ENCODE results near the gene PLCZ1. TPM values are rescaled to one million over a fixed set of nuclear protein-coding genes. Genes with fewer than 3 reads are reported as not detected.

PLCZ1 gene
- total and polyA plus RNA-seq, 2 donors (not counting 3 experiments of a cell fraction or from before 2014, with no cell fraction given) = not detected

DNA sequence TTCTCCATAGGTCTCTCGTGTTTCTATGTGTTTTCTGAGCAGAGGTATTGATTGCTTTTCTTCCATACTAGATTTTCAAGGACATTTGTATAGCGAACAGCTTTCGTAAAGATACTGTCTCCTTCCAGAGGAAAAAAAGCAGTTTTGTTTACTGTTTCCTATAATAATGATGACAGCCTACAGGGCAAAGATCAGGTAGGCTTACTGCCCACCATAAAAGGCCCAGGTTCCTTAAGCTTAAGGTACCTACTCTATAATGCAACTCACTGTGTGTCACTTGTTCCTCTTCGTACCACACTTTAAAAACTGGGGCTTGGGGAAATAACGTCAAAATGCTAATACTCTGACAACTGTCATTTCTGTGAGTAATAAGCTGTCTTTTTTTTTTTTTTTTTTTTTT lies 6.7 kb downstream of the PLCZ1 start:
- Histone ChIP-seq H3K9me1 (replicated peaks; ENCODE audit: control insufficient read depth, extremely low read depth, insufficient read depth, low read length) (no peaks in the 10 kb centered on the region), H3K4me2 (ENCODE audit: insufficient read depth, low read length) (no peak overlapping the region), H3K79me2 (ENCODE audit: control insufficient read depth, insufficient read depth, low read length) (no peaks in the 10 kb centered on the region), H3K9me3 (replicated peaks; ENCODE audit: control insufficient read depth, insufficient read depth, low read length) (no peaks in the 10 kb centered on the region), H3K27me3 (ENCODE audit: control insufficient read depth in 2 of 2, insufficient read depth in 2 of 2, low read length in 2 of 2) (no peaks in the 10 kb centered on the region), H3K9ac (replicated peaks; ENCODE audit: extremely low read depth, insufficient read depth, low read length) (no peak overlapping the region), H3K4me1 (ENCODE audit: control insufficient read depth, extremely low read depth, insufficient read depth, low read length) (no peaks in the 10 kb centered on the region), H4K20me1 (replicated peaks; ENCODE audit: control insufficient read depth, extremely low read depth, insufficient read depth, low read length) (no peaks in the 10 kb centered on the region), H3K4me3 (replicated peaks in 1 of 3; ENCODE audit: insufficient read depth in 1 of 3, low read depth in 1 of 3, low read length in 3 of 3) (no peak overlapping the region), H3K36me3 (ENCODE audit: control insufficient read depth in 2 of 2, extremely low read depth in 1 of 2, insufficient read depth in 2 of 2, low read length in 2 of 2) (no peaks in the 10 kb centered on the region), H3K27ac (ENCODE audit: insufficient read depth, low read depth, low read length) (no peak overlapping the region), H2AFZ (ENCODE audit: low read depth, low read length) (no peak overlapping the region)
- no TSS peak for BruUV-seq (replicated peaks)
- POLR2A ChIA-PET = no interaction called here
- intact Hi-C loops (cut with micrococcal nuclease) (no loop called here), dilution Hi-C loops (cut with MboI; ENCODE audit: extremely low pct_ligation_motif_present, low sequenced_read_pairs) (no loop called here)
- FAIRE-seq (no peak), DNase-seq (ENCODE audit: low read depth, low spot score) (no peak)
- CTCF ChIA-PET = no interaction called here
- TF ChIP-seq, protein P1, sequence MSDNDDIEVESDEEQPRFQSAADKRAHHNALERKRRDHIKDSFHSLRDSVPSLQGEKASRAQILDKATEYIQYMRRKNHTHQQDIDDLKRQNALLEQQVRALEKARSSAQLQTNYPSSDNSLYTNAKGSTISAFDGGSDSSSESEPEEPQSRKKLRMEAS (IDR thresholded peaks at IDR 0.05; ENCODE audit: insufficient read depth, insufficient read length) = no peak
- TF ChIP-seq GATA2 (IDR thresholded peaks at IDR 0.05; ENCODE audit: insufficient read depth, insufficient read length, low read depth, low read length) = no peak
- TF ChIP-seq, protein P2, sequence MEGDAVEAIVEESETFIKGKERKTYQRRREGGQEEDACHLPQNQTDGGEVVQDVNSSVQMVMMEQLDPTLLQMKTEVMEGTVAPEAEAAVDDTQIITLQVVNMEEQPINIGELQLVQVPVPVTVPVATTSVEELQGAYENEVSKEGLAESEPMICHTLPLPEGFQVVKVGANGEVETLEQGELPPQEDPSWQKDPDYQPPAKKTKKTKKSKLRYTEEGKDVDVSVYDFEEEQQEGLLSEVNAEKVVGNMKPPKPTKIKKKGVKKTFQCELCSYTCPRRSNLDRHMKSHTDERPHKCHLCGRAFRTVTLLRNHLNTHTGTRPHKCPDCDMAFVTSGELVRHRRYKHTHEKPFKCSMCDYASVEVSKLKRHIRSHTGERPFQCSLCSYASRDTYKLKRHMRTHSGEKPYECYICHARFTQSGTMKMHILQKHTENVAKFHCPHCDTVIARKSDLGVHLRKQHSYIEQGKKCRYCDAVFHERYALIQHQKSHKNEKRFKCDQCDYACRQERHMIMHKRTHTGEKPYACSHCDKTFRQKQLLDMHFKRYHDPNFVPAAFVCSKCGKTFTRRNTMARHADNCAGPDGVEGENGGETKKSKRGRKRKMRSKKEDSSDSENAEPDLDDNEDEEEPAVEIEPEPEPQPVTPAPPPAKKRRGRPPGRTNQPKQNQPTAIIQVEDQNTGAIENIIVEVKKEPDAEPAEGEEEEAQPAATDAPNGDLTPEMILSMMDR (IDR thresholded peaks at IDR 0.05; ENCODE audit: extremely low read depth in 1 of 2, insufficient read depth in 1 of 2, low read depth in 1 of 2, low read length in 2 of 2) = no peak
- no peak for TF ChIP-seq JUN (IDR thresholded peaks at IDR 0.05; ENCODE audit: borderline replicate concordance, insufficient read depth, insufficient read length, low read depth)
- TF ChIP-seq POLR2AphosphoS5 (IDR thresholded peaks at IDR 0.05; ENCODE audit: insufficient read depth, low read depth, low read length) = no peak
- no peak for TF ChIP-seq MYC (IDR thresholded peaks at IDR 0.05; ENCODE audit: low read depth, low read length)

DNA sequence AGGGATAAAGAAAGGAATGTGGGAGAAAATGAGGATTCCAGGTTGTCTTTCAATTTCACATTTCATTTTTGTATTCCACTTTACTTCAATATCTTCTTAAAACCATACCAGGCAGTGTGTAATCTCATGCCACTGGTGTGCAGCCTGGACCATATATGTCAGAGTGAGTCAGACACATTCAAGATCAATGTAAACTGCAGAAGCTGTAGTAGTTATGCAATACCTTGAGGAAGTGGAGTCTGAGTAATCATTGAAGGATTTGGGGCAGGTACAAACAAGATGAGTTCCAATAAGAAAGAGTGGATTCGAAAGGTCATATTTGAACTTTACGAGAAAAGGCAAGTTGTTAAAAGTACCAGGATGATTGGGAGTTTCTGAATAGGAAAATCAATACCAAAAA lies 14.1 kb downstream of the PLCZ1 start:
- dilution Hi-C loops (cut with MboI; ENCODE audit: extremely low pct_ligation_motif_present, low sequenced_read_pairs) = no loop called here
- Histone ChIP-seq H3K36me3 (ENCODE audit: control insufficient read depth in 2 of 2, extremely low read depth in 1 of 2, insufficient read depth in 2 of 2, low read length in 2 of 2) (no peaks in the 10 kb centered on the region), H3K4me1 (ENCODE audit: control insufficient read depth, extremely low read depth, insufficient read depth, low read length) (no peaks in the 10 kb centered on the region), H3K27ac (ENCODE audit: insufficient read depth, low read depth, low read length) (no peak overlapping the region), H3K9me1 (replicated peaks; ENCODE audit: control insufficient read depth, extremely low read depth, insufficient read depth, low read length) (no peaks in the 10 kb centered on the region), H3K4me3 (replicated peaks in 1 of 3; ENCODE audit: insufficient read depth in 1 of 3, low read depth in 1 of 3, low read length in 3 of 3) (no peak overlapping the region), H3K9ac (replicated peaks; ENCODE audit: extremely low read depth, insufficient read depth, low read length) (no peak overlapping the region), H3K27me3 (ENCODE audit: control insufficient read depth in 2 of 2, insufficient read depth in 2 of 2, low read length in 2 of 2) (no peaks in the 10 kb centered on the region), H3K9me3 (replicated peaks; ENCODE audit: control insufficient read depth, insufficient read depth, low read length) (no peaks in the 10 kb centered on the region), H2AFZ (ENCODE audit: low read depth, low read length) (no peak overlapping the region), H3K79me2 (ENCODE audit: control insufficient read depth, insufficient read depth, low read length) (no peaks in the 10 kb centered on the region), H3K4me2 (ENCODE audit: insufficient read depth, low read length) (no peak overlapping the region), H4K20me1 (replicated peaks; ENCODE audit: control insufficient read depth, extremely low read depth, insufficient read depth, low read length) (no peaks in the 10 kb centered on the region)
- ChIA-PET CTCF (no interaction called here), POLR2A (no interaction called here)
- BruUV-seq (replicated peaks) = no TSS peak
- FAIRE-seq (no peak), DNase-seq (ENCODE audit: low read depth, low spot score) (no peak)
- TF ChIP-seq FOS (IDR thresholded peaks at IDR 0.05; ENCODE audit: borderline replicate concordance, insufficient read depth, low read length) = no peak
- no peak for TF ChIP-seq POLR2AphosphoS5 (IDR thresholded peaks at IDR 0.05; ENCODE audit: insufficient read depth, low read depth, low read length)
- no peak for TF ChIP-seq MYC (IDR thresholded peaks at IDR 0.05; ENCODE audit: low read depth, low read length)
- no peak for TF ChIP-seq POLR2A (IDR thresholded peaks at IDR 0.05; ENCODE audit: low read depth, low read length)
- TF ChIP-seq EZH2 (IDR thresholded peaks at IDR 0.05; ENCODE audit: borderline replicate concordance, low read depth, low read length, severe bottlenecking) = no peak
- no peak for TF ChIP-seq GATA2 (IDR thresholded peaks at IDR 0.05; ENCODE audit: insufficient read depth, insufficient read length, low read depth, low read length)
- TF ChIP-seq, protein P1 (IDR thresholded peaks at IDR 0.05; ENCODE audit: insufficient read depth, insufficient read length) = no peak
- TF ChIP-seq, protein P2 (IDR thresholded peaks at IDR 0.05; ENCODE audit: extremely low read depth in 1 of 2, insufficient read depth in 1 of 2, low read depth in 1 of 2, low read length in 2 of 2) = no peak
- no peak for TF ChIP-seq JUN (IDR thresholded peaks at IDR 0.05; ENCODE audit: borderline replicate concordance, insufficient read depth, insufficient read length, low read depth)
- intact Hi-C loops (cut with micrococcal nuclease) = no loop called here
